Activated CD4-positive, alpha-beta T cell treated with anti-CD3 and anti-CD28 coated beads, Interleukin-2, amount 10 ng/mL, durations not matched to agents 24 days and 14 days (primary cell): ENCODE measurements around the gene REV3L. TPM values are rescaled to one million over a fixed set of nuclear protein-coding genes. Genes with fewer than 3 reads are reported as not detected.

ENCODE experiments used
- DNase-seq: peaks from one replicate; pipeline ENCODE4 v3.0.0; 2022
- H3K27ac Mint-ChIP-seq: one replicate; pipeline ENCODE4 v1.8.0; 2022; ENCODE audit warnings: mild to moderate bottlenecking, mixed read lengths
- H3K27me3 Mint-ChIP-seq: one replicate; pipeline ENCODE4 v1.8.0; 2022; ENCODE audit warnings: mixed read lengths
- H3K36me3 Mint-ChIP-seq: one replicate; pipeline ENCODE4 v1.8.0; 2022; ENCODE audit warnings: low read depth, mild to moderate bottlenecking, mixed read lengths
- H3K4me1 Mint-ChIP-seq: one replicate; pipeline ENCODE4 v1.8.0; 2021; ENCODE audit warnings: mixed read lengths
- H3K4me3 Mint-ChIP-seq: one replicate; pipeline ENCODE4 v1.8.0; 2022; ENCODE audit warnings: mild to moderate bottlenecking, moderate library complexity, mixed read lengths
- H3K9me3 Mint-ChIP-seq: one replicate; pipeline ENCODE4 v1.8.0; 2021; ENCODE audit warnings: mixed read lengths
- intact Hi-C: fragments of 100-400 bp; cut with micrococcal nuclease; formaldehyde crosslinking; loops from one replicate; pipeline ENCODE4 v1.15.1; 2023
- total RNA-seq: library from RNA; stranded (reverse); gene quantifications from 2 replicates; pipeline ENCODE4 v1.2.3, GENCODE V29; 2022

The REV3L gene
- total RNA-seq, 1 donor from 2014 or later = 20.8 TPM

- peaks cover 12% of the 10 kb centered on the region for H3K4me1 Mint-ChIP-seq
- no peak overlapping the region for H3K27ac Mint-ChIP-seq
- H3K4me3 Mint-ChIP-seq = no peak overlapping the region
Measured at GRCh38 chr6:111418971-111419693, 63.9 kb downstream of the REV3L start.

GRCh38 chr6:111417946-111418345, 65.1 kb downstream of the REV3L start:
- peaks cover 2% of the 10 kb centered on the region for H3K4me1 Mint-ChIP-seq
- H3K36me3 Mint-ChIP-seq = no peaks in the 10 kb centered on the region
- no peak overlapping the region for H3K4me3 Mint-ChIP-seq
- DNase-seq = no peak
- H3K27me3 Mint-ChIP-seq = no peaks in the 10 kb centered on the region
- no peaks in the 10 kb centered on the region for H3K9me3 Mint-ChIP-seq
- intact Hi-C loops = no loop called here
- no peak overlapping the region for H3K27ac Mint-ChIP-seq

More at GRCh38 chr6:111418971-111419693, 63.9 kb downstream of the REV3L start:
- no peak for DNase-seq
- Mint-ChIP-seq H3K27me3 (no peaks in the 10 kb centered on the region), H3K36me3 (no peaks in the 10 kb centered on the region), H3K9me3 (no peaks in the 10 kb centered on the region)
- intact Hi-C loops = no loop called here

GRCh38 chr6:111417181-111417585, 65.8 kb downstream of the REV3L start:
- Mint-ChIP-seq H3K4me1 (peaks cover 3% of the 10 kb centered on the region), H3K36me3 (peaks cover 2% of the 10 kb centered on the region)

GRCh38 chr6:111416529-111416928, 66.5 kb downstream of the REV3L start:
- H3K27me3 Mint-ChIP-seq = no peaks in the 10 kb centered on the region
- no peak for DNase-seq
- no peak overlapping the region for H3K4me3 Mint-ChIP-seq
- H3K36me3 Mint-ChIP-seq = peaks cover 4% of the 10 kb centered on the region
- H3K27ac Mint-ChIP-seq = no peak overlapping the region
- H3K9me3 Mint-ChIP-seq = no peaks in the 10 kb centered on the region
- peaks cover 5% of the 10 kb centered on the region for H3K4me1 Mint-ChIP-seq
- intact Hi-C loops = no loop called here

More at GRCh38 chr6:111417181-111417585, 65.8 kb downstream of the REV3L start:
- intact Hi-C loops = no loop called here
- DNase-seq = no peak
- no peaks in the 10 kb centered on the region for H3K27me3 Mint-ChIP-seq
- H3K9me3 Mint-ChIP-seq = no peaks in the 10 kb centered on the region
- H3K27ac Mint-ChIP-seq = no peak overlapping the region
- no peak overlapping the region for H3K4me3 Mint-ChIP-seq

- DNase-seq = no peak
- H3K27me3 Mint-ChIP-seq = no peaks in the 10 kb centered on the region
- peaks cover 15% of the 10 kb centered on the region for H3K36me3 Mint-ChIP-seq
- no peak overlapping the region for H3K27ac Mint-ChIP-seq
- intact Hi-C loops = no loop called here
- H3K9me3 Mint-ChIP-seq = no peaks in the 10 kb centered on the region
- H3K4me3 Mint-ChIP-seq = no peak overlapping the region
- peaks cover 10% of the 10 kb centered on the region for H3K4me1 Mint-ChIP-seq
Measured at GRCh38 chr6:111414373-111414772, 68.6 kb downstream of the REV3L start.

- H3K4me1 Mint-ChIP-seq = peaks cover 8% of the 10 kb centered on the region
- no peak overlapping the region for H3K4me3 Mint-ChIP-seq
- no peaks in the 10 kb centered on the region for H3K27me3 Mint-ChIP-seq
- H3K36me3 Mint-ChIP-seq = peaks cover 23% of the 10 kb centered on the region
- intact Hi-C loops = no loop called here
- no peaks in the 10 kb centered on the region for H3K9me3 Mint-ChIP-seq
- no peak overlapping the region for H3K27ac Mint-ChIP-seq
- DNase-seq = no peak
Measured at GRCh38 chr6:111411978-111412566, 70.9 kb downstream of the REV3L start.

- DNase-seq = no peak
- H3K27me3 Mint-ChIP-seq = no peaks in the 10 kb centered on the region
- intact Hi-C loops = no loop called here
- H3K4me1 Mint-ChIP-seq = peaks cover 13% of the 10 kb centered on the region
- H3K36me3 Mint-ChIP-seq = peaks cover 29% of the 10 kb centered on the region
- no peaks in the 10 kb centered on the region for H3K9me3 Mint-ChIP-seq
- H3K27ac Mint-ChIP-seq = no peak overlapping the region
- no peak overlapping the region for H3K4me3 Mint-ChIP-seq
Measured at GRCh38 chr6:111411046-111411445, 72.0 kb downstream of the REV3L start.

- no peaks in the 10 kb centered on the region for H3K27me3 Mint-ChIP-seq
- peaks cover 16% of the 10 kb centered on the region for H3K4me1 Mint-ChIP-seq
- H3K27ac Mint-ChIP-seq = no peak overlapping the region
- no peak for DNase-seq
- no peak overlapping the region for H3K4me3 Mint-ChIP-seq
- H3K9me3 Mint-ChIP-seq = no peaks in the 10 kb centered on the region
- intact Hi-C loops = no loop called here
- H3K36me3 Mint-ChIP-seq = peaks cover 29% of the 10 kb centered on the region
Measured at GRCh38 chr6:111410371-111410770, 72.6 kb downstream of the REV3L start.

GRCh38 chr6:111409430-111409829, 73.6 kb downstream of the REV3L start:
- Mint-ChIP-seq H3K4me1 (peaks cover 16% of the 10 kb centered on the region), H3K9me3 (no peaks in the 10 kb centered on the region), H3K36me3 (peaks cover 34% of the 10 kb centered on the region), H3K4me3 (no peak overlapping the region), H3K27me3 (no peaks in the 10 kb centered on the region), H3K27ac (no peak overlapping the region)
- DNase-seq = no peak
- intact Hi-C loops = no loop called here

- intact Hi-C loops = no loop called here
- Mint-ChIP-seq H3K4me3 (no peak overlapping the region), H3K27ac (no peak overlapping the region), H3K4me1 (peaks cover 16% of the 10 kb centered on the region), H3K36me3 (peaks cover 49% of the 10 kb centered on the region), H3K27me3 (no peaks in the 10 kb centered on the region), H3K9me3 (no peaks in the 10 kb centered on the region)
- DNase-seq = no peak
Measured at GRCh38 chr6:111407686-111408085, 75.3 kb downstream of the REV3L start.

GRCh38 chr6:111406200-111406721, 76.8 kb downstream of the REV3L start:
- peak overlapping the region; percentile 2 for H3K4me3 Mint-ChIP-seq
- no peaks in the 10 kb centered on the region for H3K9me3 Mint-ChIP-seq
- peaks cover 47% of the 10 kb centered on the region for H3K36me3 Mint-ChIP-seq
- DNase-seq = no peak
- intact Hi-C loops = no loop called here
- no peaks in the 10 kb centered on the region for H3K27me3 Mint-ChIP-seq
- peak overlapping the region; percentile 69 for H3K27ac Mint-ChIP-seq
- peaks cover 12% of the 10 kb centered on the region for H3K4me1 Mint-ChIP-seq

- H3K4me3 Mint-ChIP-seq = no peak overlapping the region
- intact Hi-C loops = no loop called here
- peaks cover 41% of the 10 kb centered on the region for H3K36me3 Mint-ChIP-seq
- no peaks in the 10 kb centered on the region for H3K9me3 Mint-ChIP-seq
- DNase-seq = no peak
- H3K4me1 Mint-ChIP-seq = peaks cover 9% of the 10 kb centered on the region
- H3K27me3 Mint-ChIP-seq = no peaks in the 10 kb centered on the region
- no peak overlapping the region for H3K27ac Mint-ChIP-seq
Measured at GRCh38 chr6:111403388-111403787, 79.6 kb downstream of the REV3L start.

- H3K4me1 Mint-ChIP-seq = peaks cover 2% of the 10 kb centered on the region
- intact Hi-C loops = no loop called here
Measured at GRCh38 chr6:111399626-111400025, 83.4 kb downstream of the REV3L start.

GRCh38 chr6:111388681-111389080, 94.3 kb downstream of the REV3L start:
- DNase-seq = no peak
- H3K4me1 Mint-ChIP-seq = peaks cover 2% of the 10 kb centered on the region
- H3K9me3 Mint-ChIP-seq = no peaks in the 10 kb centered on the region
- H3K36me3 Mint-ChIP-seq = peaks cover 41% of the 10 kb centered on the region
- no peaks in the 10 kb centered on the region for H3K27me3 Mint-ChIP-seq
- intact Hi-C loops = no loop called here
- no peak overlapping the region for H3K27ac Mint-ChIP-seq
- no peak overlapping the region for H3K4me3 Mint-ChIP-seq

More at GRCh38 chr6:111399626-111400025, 83.4 kb downstream of the REV3L start:
- no peak for DNase-seq
- Mint-ChIP-seq H3K27ac (no peak overlapping the region), H3K9me3 (no peaks in the 10 kb centered on the region), H3K27me3 (no peaks in the 10 kb centered on the region), H3K36me3 (peaks cover 48% of the 10 kb centered on the region), H3K4me3 (no peak overlapping the region)
